ENCODE data around the gene NBR1.

DNA sequence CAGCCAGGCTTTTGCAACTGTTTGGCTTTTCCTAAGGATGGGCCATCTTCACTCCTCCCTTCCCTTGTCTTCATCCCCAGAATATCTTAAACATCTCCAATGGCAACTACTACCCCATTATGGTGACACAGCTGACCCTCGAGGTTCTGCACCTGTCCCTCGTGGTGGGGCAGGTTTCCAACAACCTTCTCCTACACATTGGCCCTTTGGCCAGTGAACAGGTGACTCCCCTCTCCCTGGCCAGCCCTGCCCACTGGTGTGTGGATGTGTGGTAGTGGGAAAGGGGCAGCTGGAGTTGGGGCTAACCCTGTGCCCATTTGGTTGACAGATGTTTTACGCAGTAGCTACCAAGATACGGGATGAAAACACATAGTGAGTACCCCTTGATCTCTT is 45.4 kb downstream of the NBR1 start:
- TF ChIP-seq POLR2AphosphoS5 (IDR thresholded peaks at IDR 0.05; ENCODE audit: borderline replicate concordance, low read depth, low read length) (no peak), EZH2 (IDR thresholded peaks at IDR 0.05) (no peak)

All from SK-N-MC (cell line).